GM19438 (cell line): ENCODE data around the gene MAML1.

ENCODE experiments used
- ATAC-seq: cut with Tn5 transposase; IDR thresholded peaks from one replicate; pipeline ENCODE4 v1.9.1; 2021; ENCODE audit warnings: low read depth; ENCODE audit not compliant: unreplicated experiment

The MAML1 gene

GRCh38 chr5:179819296-179820126, 86.9 kb downstream of the MAML1 start:
- peak; percentile 10 for ATAC-seq

GRCh38 chr5:179820127-179820482, 87.5 kb downstream of the MAML1 start:
- ATAC-seq, result no peak

DNA sequence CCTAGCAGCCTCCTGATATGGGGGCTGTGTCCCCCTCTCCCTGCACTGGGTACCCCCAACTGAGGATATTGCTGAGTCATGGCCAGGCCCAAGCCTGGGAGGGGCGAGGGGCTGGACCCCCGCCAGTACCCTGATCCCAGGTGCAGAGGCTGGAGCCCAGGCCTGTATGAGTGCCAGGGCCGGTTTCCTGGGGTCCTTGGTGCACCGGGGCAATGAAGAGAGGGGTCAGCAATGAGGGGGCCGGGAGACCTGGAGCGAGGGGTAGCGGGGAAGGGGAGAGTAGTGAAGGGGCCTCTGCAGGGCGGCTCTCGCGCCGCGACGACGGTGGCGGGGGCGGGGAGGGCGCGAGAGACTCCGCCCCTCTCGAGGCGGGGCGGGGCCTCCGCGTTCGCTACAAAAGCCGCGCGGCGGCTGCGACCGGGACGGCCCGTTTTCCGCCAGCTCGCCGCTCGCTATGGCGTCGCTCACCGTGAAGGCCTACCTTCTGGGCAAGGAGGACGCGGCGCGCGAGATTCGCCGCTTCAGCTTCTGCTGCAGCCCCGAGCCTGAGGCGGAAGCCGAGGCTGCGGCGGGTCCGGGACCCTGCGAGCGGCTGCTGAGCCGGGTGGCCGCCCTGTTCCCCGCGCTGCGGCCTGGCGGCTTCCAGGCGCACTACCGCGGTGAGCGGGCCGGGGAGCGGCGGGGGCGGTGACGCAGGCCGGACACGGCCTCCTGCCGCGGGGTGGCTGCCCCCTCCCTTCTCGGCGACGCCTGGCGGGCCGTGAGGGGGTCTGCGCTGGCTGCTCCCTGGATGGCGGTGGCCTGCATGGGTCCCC, 88.1 kb downstream of the MAML1 start, which contains the start of gene SQSTM1:
SQSTM1 (plus strand) TSS at position 423 of the 815 bp plus-strand sequence; CDS start at position 455, 32 bp downstream.
- peak; percentile 32 for ATAC-seq

DNA sequence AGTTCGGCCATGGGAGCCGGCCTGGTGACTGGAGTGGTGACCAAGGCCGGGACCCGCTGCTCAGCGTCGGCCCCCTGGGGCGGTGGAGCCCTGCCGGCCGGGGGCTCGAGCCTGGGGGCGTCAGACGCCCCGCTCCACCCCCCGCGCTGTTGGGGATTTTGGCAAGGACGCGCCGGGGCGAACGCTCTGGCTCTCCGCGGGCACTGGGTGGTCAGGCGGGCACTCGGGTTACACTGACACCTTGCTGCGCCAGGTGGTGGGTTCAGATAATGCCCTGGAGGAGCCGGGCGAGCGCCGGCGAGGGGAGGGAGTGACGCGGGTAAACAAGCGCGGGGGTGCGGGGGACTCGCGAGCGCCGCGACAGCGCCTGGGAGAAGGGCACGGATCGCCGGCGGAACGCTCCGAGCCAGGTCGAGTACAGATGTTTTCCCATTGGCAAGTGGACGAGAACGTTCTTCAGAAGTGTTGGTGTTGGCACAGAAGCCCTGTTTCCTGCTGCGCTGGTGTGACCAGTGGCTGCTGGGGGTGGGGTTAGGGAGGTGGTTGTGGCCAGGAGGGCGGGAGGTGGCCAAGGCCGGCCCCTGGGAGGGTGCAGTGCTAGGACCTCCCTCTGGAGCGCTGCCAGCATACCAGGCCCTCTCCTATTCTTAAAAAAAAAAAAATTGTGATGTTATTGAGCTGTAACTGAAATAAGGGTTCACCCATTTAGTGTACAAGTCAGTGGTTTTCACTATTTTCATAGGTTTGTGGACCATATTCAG, 88.9 kb downstream of the MAML1 start:
- ATAC-seq, result peak; percentile 45

- ATAC-seq, result no peak
Observed at GRCh38 chr5:179822059-179822432, 89.4 kb downstream of the MAML1 start.

GRCh38 chr5:179822444-179822990, 89.9 kb downstream of the MAML1 start:
- ATAC-seq, result no peak

- no peak for ATAC-seq
Observed at GRCh38 chr5:179823937-179824744, 91.5 kb downstream of the MAML1 start.

DNA sequence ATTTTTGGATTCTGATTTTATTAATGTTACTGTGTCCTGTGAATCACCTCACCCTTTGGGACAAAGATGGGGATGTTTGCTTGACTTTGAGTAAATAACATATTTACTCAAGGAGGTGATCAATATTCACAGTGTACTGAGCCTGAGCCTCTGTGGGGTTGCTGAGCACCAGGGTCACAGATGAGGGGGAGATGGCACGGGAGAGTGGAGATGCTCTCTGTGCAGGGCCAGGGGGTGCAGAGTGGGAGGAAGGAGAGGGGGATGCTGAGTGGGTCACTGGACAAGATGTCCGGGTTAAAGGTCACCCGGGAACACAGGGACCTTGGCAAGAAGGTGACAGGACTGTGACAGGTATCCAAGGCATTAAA, 92.1 kb downstream of the MAML1 start:
- ATAC-seq, result no peak

- no peak for ATAC-seq
Observed at GRCh38 chr5:179825655-179826182, 93.1 kb downstream of the MAML1 start.
